Stimulated activated CD8-positive, alpha-beta memory T cell treated with anti-CD3 and anti-CD28 coated beads, Interleukin-4, amount 100 ng/mL, for 4 hours (primary cell): Measurements from ENCODE around the gene NLN.
"Not testable (repeated sequence)": the region's sequence is repeated elsewhere in the genome, so short reads cannot be mapped to it uniquely, and the experiment has no call there.

Experiments
- DNase-seq, 2 donors: peaks; one replicate each; pipeline ENCODE4 v3.0.0-alpha.2; 2020; ENCODE audit warnings: low read depth in 2 of 2, low spot score in 1 of 2

Gene NLN

GRCh38 chr5:65721720-65722574 is at the start of gene NLN, which contains the start of gene SGTB:
Gene NLN, plus strand, starts transcription at chr5:65722205. Its CDS starts 169 bp downstream, at chr5:65722374.
Gene SGTB, minus strand, starts transcription at chr5:65722109. Its CDS starts 1,302 bp downstream, at chr5:65720807.
- peak; percentile 66 to 72 for DNase-seq

DNA sequence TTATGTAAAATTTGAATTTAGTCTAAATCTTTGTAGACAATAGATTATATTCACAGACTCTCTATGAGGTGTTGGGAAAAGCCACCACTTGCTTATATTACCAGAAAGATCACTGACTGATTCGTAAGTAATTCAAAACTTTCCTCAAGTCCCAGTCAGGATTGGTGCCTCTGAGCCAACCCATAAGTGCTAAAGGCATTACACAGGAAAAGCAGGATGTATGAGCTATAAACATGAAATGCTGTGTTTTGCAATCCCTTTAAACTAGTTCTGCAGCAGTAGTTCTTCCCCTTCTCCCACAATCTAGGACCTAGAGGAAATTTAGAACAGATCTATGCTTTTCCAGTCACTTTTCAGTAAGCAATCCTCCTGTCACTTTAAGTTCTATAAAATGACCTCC is 49.2 kb upstream of the NLN start:
- DNase-seq = no peak

GRCh38 chr5:65674749-65675148 is 47.3 kb upstream of the NLN start:
- DNase-seq = no peak

- DNase-seq = not testable (repeated sequence)
Observed at GRCh38 chr5:65676056-65676455, 45.9 kb upstream of the NLN start.

GRCh38 chr5:65682148-65682547 is 39.9 kb upstream of the NLN start:
- DNase-seq = no peak

DNA sequence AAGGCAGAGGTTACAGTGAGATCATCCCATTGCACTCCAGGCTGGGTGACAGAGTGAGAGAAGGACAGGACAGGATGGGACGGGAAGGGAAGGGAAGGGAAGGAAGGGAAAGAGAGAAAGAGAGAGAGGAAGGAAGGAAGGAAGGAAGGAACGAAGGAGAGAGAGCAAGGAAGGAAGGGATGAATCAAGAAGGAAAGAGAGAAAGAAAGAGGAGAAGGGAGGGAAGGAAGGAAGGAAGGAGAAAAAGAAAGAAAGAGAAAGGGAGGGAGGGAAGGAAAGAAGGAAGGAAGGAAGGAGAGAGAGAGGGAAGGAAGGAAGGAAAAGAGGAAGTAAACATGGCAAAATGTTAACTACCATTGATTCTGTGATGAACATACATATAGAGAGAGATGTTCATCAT is 28.9 kb upstream of the NLN start:
- no peak for DNase-seq

DNA sequence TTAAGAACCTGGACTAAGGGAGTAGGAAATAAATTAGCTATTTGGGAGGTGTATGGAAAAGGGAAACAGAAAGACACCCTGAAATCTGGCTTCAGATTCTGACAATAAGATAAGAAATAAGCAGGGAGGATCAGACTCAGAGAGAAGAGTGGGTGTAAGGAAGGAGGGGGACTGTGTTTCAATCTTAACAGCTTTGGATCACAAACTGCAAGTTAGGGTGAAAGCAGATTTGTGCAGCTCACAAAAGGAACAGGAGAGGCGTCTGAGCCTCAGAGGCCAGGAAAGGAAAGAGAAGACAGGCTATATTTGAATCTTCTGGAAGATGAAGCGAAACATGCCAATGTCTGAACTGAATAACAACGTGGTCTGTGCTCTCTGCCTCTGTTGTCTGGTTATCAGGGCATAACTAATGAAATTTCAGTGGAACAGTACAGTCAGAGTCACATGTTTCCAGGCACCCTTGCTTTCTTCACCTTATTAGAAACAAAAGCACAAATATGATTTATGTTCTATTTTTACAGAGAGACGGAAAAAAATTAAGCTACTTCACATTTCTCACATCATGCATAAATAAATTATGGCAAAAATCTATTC is 26.7 kb upstream of the NLN start:
- no peak for DNase-seq

DNA sequence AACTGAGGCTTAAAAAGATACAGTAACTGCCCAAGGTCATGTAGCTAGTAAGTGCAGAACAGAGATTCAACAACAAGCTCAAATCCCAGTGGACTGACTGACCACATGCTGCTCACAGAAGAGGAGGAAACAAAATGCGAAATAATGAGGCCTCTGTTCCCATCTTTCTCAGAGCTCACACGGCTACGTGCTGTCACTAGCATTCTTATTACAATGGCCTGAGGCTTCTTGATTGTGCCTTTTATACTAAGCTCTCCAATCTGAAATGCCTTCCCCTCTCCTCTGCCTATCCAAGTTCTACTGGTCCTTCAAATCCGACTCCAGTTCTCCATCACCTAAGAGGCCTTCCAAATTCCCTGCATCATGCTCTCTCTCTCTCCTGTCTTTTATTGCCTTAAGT is 26.1 kb upstream of the NLN start:
- DNase-seq = no peak

DNA sequence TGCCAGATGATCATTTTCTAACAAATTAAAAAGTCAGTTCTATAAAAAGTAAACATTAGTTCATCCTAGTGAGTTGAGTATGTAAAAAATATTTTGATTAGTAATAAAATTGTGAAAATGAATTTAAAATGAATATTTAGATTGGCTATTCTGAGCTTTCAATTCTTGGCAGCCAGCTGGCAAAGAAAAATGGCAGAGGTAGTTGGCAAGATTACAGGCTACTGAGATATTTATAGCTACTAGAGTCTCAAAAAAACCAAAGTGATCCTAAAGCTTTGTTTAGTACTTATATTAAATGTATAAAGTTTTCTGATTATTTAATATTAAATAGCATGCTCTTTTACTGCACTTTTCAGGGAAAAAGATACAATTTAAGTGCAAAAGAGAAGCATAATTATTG is 25.1 kb upstream of the NLN start:
- no peak for DNase-seq

- no peak for DNase-seq
Observed at GRCh38 chr5:65699338-65699737, 22.7 kb upstream of the NLN start.

DNA sequence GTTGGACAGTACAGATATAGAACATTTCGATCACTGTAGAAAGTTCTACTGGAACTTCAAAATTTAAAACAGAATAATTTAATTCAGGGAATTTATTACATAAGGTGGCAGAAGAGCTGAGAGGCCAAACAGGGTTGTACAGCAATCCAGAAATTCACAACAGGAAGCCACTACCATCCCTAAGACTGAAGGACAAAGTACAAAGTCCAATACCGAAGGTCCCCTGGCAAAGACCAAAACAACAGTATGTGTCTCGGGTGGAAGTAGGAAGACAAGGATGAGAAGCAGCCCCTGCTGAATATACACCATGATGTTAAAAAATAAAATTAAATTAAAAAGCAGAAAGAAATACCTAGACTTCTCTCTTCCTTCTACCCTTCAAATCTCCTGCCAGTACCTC is 20.0 kb upstream of the NLN start:
- no peak for DNase-seq

DNA sequence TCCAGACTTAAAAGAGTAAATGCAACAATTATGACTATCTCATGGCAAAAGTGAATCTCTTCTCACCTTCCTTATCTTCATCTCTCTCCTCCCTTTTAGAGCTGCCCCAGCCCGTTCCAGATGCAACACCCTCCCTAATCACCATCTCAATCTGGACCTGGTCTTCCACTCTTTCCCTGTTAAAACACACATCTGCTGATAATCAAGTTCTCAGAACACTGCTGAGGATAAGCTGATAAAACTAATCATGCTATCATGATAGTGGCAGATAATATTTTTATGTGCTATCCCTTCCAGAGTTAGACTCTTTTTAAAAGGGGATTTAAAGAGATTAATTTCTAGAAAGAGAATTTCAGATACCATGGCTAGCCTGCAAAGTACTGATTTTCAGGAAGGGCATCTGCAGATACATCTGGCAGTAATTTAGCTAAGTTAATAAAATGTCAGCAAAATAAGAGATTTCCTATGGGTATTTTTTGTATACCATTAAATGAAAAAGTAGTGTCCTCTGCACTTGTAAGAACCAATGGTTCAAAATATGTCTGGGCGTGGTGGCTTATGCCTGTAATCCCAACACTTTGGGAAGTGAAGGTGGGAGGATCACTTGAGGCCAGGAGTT is 17.3 kb upstream of the NLN start:
- DNase-seq = no peak

GRCh38 chr5:65707663-65708062 is 14.3 kb upstream of the NLN start:
- DNase-seq = no peak

GRCh38 chr5:65708145-65708544 is 13.9 kb upstream of the NLN start:
- DNase-seq = no peak

DNA sequence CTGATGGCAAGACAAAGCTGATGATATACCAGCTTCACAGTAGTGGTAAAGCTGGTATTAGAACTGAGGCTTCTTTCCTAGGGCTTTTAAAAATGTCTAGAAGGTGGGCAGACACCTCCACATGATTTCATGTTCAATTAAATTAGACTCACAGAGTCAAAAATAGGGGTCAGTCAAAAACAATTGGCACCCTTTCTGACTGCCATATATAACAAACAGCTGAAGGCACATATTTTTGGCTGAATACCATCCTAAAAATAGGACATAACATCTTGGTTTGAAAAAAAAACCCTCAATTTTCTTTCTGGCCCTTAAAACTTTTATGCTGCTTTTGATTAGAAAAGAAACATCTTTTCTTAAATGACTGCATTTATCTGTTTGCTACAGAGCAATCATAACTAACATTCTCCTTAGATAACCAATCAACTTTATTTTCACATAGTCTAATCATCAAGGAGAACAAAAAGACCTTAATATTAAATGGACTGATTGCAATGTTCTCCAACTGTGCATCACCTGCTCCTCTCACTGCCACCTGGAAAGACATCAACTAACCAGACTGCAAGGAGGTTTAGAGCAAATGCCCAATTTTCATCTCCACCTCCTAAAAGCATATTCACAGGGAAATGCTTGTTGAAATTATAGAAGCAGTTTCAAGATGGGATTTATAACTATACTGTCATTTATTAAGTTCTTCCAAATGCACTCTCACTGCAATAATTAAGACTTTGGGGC is 3.3 kb upstream of the NLN start:
- no peak for DNase-seq

GRCh38 chr5:65721050-65721719 is 820 bp upstream of the NLN start:
- no peak for DNase-seq

DNA sequence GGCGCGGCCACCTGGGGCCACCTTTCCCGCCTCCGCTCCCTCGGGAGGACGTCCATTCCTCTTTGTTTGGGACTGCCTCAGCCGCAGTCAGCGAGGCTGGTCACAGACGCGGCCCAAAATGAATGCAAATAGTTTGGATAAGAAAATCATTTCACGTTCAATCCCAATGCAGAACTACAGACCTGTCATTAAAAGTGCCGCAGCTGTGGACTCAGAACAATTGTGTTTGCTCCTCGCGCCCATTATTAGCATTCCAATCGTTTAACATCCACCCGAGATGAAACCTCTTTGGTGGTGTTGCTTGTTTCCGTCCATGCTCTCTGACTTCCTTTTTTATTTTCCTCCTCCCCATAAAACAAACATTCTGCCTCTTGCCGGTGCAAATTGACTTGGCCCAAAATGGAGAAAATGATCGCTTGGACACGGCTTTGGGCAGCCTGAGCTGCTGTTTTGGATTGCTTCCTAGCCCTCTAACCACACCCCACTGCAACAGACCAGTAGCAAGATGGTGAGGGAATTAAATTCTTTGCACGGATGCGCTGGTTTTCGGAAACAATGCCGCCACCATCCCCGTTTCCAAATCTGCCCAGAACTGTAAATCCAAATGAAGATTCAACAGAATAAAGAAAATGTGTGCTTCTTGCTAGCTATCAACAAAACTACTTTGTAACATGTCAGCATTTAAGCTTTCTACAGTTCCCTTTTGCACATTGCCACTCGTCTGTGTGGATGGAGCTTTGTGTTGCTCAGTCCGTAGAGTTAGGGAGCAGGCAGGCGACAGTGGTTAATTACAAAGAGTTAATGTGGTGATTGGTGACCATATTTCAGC is 784 bp downstream of the NLN start:
- DNase-seq = no peak

DNA sequence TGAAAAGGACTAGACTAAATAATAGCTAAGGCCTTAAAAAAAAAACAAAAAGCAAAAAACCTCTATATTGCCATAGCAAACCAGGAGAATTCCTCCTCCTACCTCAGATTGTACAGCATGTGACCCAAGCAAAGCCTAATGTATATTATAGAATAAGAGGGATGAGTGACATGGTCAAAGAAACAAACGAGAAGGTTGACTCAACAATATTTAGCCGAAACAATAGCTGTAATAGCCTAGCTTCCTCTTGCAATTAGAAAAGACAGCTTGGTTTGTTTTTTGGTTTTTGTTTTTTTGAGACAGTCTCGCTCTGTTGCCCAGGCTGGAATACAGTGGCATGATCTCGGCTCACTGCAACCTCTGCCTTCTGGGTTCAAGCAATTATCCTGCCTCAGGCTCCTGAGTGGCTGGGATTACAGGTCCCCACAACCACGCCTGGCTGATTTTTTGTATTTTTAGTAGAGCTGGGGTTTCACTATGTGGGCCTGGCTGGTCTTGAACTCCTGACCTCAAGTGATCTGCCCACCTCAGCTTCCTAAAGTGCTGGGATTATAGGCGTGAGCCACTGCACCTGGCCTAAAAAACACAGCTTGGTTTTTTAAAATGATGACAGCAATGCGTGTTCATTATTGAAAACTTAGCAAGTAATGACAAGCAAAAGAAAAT is 5.6 kb downstream of the NLN start:
- no peak for DNase-seq

DNA sequence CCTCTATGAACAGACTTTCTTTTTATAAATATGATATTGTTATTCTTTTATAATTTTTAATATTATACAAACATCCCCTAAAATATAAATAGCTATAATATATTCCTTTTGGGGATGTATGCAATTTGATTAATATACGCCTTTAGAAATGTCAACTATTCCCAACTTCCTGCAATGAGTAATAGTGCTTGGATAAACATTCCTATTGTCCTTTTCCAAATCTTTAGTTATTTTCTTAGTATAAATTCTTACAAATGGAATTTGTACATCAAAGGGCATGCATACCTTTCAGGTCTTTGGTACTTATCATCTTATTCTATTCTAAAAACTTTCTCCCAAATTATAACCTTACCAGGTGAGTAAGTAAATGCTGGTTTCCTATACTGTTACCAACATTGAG is 6.2 kb downstream of the NLN start:
- no peak for DNase-seq

- DNase-seq = no peak
Observed at GRCh38 chr5:65730910-65731309, 8.9 kb downstream of the NLN start.
